Fibroblast of villous mesenchyme (primary cell): ENCODE results near the gene TM7SF2. TPM values are rescaled to one million over a fixed set of nuclear protein-coding genes. Genes with fewer than 3 reads are reported as not detected.

ENCODE experiments used
- DNase-seq: peaks from one replicate; pipeline ENCODE4 v3.0.0-alpha.2; 2010; ENCODE audit warnings: low read depth
- H3K4me3 ChIP-seq: 2 replicates; pipeline ENCODE4 v1.5.1; 2011; ENCODE audit warnings: low read depth, mild to moderate bottlenecking, low read length
- CTCF ChIP-seq: IDR thresholded peaks from 2 replicates; pipeline ENCODE4 v1.5.1; 2012; ENCODE audit warnings: low read depth, mild to moderate bottlenecking, low read length; ENCODE audit not compliant: insufficient read depth
- total RNA-seq: library from RNA; depleted of rRNA; stranded (reverse); fragments of >200 nt; gene quantifications from 2 replicates; pipeline ENCODE4 v1.2.3, GENCODE V29; 2012

Gene TM7SF2
- total RNA-seq, 1 donor, result 45.8 TPM

DNA sequence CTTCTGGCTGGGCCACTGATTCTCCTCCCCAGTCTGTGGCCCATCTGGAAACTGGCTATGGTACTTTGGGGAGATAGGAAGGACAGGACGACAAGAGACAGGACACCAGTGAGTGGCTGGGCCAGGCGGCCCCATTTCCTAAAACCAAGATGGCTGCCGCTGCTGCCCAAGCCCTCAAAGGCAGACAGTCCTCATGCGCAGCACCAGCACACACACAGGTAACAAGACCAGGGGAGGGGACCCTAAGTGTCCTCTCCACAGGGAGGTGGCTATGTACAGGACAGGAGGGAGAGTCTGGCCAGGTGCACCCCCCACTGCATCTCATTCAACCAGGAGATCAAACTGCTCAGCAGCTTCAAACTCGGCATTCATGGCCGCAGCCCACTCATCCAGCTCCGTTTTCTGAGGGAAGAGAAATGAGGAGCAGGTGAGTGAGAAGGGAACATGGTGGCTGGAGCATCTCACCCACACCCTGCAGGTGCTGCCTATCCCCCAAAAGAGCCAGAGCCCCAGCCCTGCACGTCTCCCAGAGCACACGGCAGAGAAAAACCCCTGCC, 32.8 kb upstream of the TM7SF2 start:
- DNase-seq, result no peak
- H3K4me3 ChIP-seq, result no peak overlapping the region
- TF ChIP-seq CTCF, result no peak

- H3K4me3 ChIP-seq, result peak overlapping the region; percentile 83
- no peak for TF ChIP-seq CTCF
- DNase-seq, result no peak
Observed at GRCh38 chr11:65083134-65083833, 28.4 kb upstream of the TM7SF2 start.

GRCh38 chr11:65083834-65084597, 27.7 kb upstream of the TM7SF2 start, which contains the start of the genes CDCA5 and ZFPL1:
TSS of gene CDCA5 (minus strand) at chr11:65084040. CDS start at chr11:65083978, 62 bp downstream.
TSS of gene ZFPL1 (plus strand) at chr11:65084222. CDS start at chr11:65084699, 477 bp downstream.
- peak within 1 kb of the TSS; percentile 83 for H3K4me3 ChIP-seq
- no peak for TF ChIP-seq CTCF
- peak; percentile 96 for DNase-seq

- DNase-seq, result no peak
- TF ChIP-seq CTCF, result no peak
- H3K4me3 ChIP-seq, result peak overlapping the region; percentile 83
Observed at GRCh38 chr11:65084598-65085375, 26.9 kb upstream of the TM7SF2 start.

- TF ChIP-seq CTCF, result no peak
- no peak for DNase-seq
Observed at GRCh38 chr11:65085446-65085845, 26.2 kb upstream of the TM7SF2 start.

DNA sequence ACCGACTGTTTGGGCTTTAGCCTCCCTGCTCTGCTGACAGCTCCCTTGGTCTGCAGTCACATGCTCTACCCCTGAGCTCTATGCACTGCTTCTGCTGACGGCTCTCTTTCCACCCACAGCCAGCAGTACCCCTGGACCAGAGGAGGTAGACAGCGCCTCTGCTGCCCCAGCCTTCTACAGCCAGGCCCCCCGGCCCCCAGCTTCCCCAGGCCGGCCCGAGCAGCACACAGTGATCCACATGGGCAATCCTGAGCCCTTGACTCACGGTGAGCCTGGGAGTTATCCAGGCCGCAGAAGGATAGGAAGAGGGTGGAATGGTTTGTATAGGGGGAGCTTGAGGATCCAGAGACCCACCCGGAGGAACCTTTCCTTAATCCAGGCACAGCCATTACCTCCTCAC, 24.9 kb upstream of the TM7SF2 start:
- no peak overlapping the region for H3K4me3 ChIP-seq
- TF ChIP-seq CTCF, result no peak
- no peak for DNase-seq

More at GRCh38 chr11:65085446-65085845, 26.2 kb upstream of the TM7SF2 start:
- no peak overlapping the region for H3K4me3 ChIP-seq
